HepG2 (cell line): Measurements from ENCODE around the gene HNRNPUL1. TPM values are rescaled to one million over a fixed set of nuclear protein-coding genes. Genes with fewer than 3 reads are reported as not detected.

ENCODE experiments used
- GZF1 ChIP-seq: sonication (generic); formaldehyde crosslinking; IDR thresholded peaks from 2 replicates; pipeline ENCODE4 v1.5.1; 2020; ENCODE audit warnings: mild to moderate bottlenecking, missing genetic modification reagents
- KLF11 ChIP-seq: IDR thresholded peaks from 2 replicates; pipeline ENCODE4 v1.6.1; 2016; ENCODE audit warnings: missing compliant biosample characterization
- MAF1 ChIP-seq: sonication (generic); formaldehyde crosslinking; IDR thresholded peaks from 2 replicates; pipeline ENCODE4 v1.5.0; 2020; ENCODE audit warnings: missing genetic modification reagents, borderline replicate concordance
- MAFG ChIP-seq: sonication (generic); formaldehyde crosslinking; IDR thresholded peaks from 2 replicates; pipeline ENCODE4 v1.5.1; 2020; ENCODE audit warnings: mild to moderate bottlenecking, missing genetic modification reagents
- MXD1 ChIP-seq: sonication (generic); formaldehyde crosslinking; IDR thresholded peaks from 2 replicates; pipeline ENCODE4 v1.4.0; 2020; ENCODE audit warnings: mild to moderate bottlenecking, missing genetic modification reagents
- PRDM10 ChIP-seq: sonication (generic); formaldehyde crosslinking; IDR thresholded peaks from 2 replicates; pipeline ENCODE4 v1.4.0; 2020; ENCODE audit warnings: low read depth, missing genetic modification reagents
- TRIM22 ChIP-seq: fragments of 450-650 bp; IDR thresholded peaks from 2 replicates; pipeline ENCODE4 v1.6.1; 2017
- ZBTB40 ChIP-seq, 2 experiments: fragments of 450-650 bp in 1 of 2; sonication (generic) in 1 of 2; formaldehyde crosslinking in 1 of 2; IDR thresholded peaks; 2 replicates each; pipeline versions ENCODE4 v1.6.1 to v1.8.0; 2016 to 2022; ENCODE audit warnings: antibody characterized with exemption in 1 of 2, mild to moderate bottlenecking in 1 of 2, missing genetic modification reagents in 1 of 2
- ZNF335 ChIP-seq: sonication (generic); formaldehyde crosslinking; IDR thresholded peaks from 2 replicates; pipeline ENCODE4 v1.4.0; 2020; ENCODE audit warnings: missing genetic modification reagents
- ZNF780A ChIP-seq: sonication (generic); formaldehyde crosslinking; IDR thresholded peaks from 2 replicates; pipeline ENCODE4 v1.8.0; 2022; ENCODE audit warnings: mild to moderate bottlenecking, missing genetic modification reagents, moderate library complexity
- polyA plus RNA-seq, 8 experiments: library from polyadenylated mRNA; depleted of rRNA in 3 of 8; stranded (reverse) in 7 of 8; unstranded in 1 of 8; fragments of >200 nt; fragmentation: Illumina TruSeq in 4 of 8; extraction: Trizol in 4 of 8; gene quantifications; 2 replicates each; pipeline versions ENCODE4 v1.2.1 to v1.2.3, GENCODE V29; 2011 to 2016; ENCODE audit warnings: low read depth in 4 of 8, missing spikeins in 1 of 8, mixed read lengths in 1 of 8; ENCODE audit not compliant: insufficient read depth in 1 of 8
- total RNA-seq, 5 experiments: library from RNA; depleted of rRNA; stranded (reverse); fragments of >200 nt; fragmentation: Illumina TruSeq; extraction: Trizol; gene quantifications; 2 replicates each; pipeline ENCODE4 v1.2.3, GENCODE V29; 2016; ENCODE audit warnings: low read depth in 1 of 5

The HNRNPUL1 gene
- total and polyA plus RNA-seq, 2 of the 13 experiments (the other 11 are each of a cell fraction or from before 2014, with no cell fraction given), result 30.9 to 81.7 TPM

GRCh38 chr19:41308450-41309179, 44.4 kb downstream of the HNRNPUL1 start (continued):
- TF ChIP-seq MAFG (CRISPR knock-in tag) (no peak), TRIM22 (no peak), KLF11 (no peak), ZBTB40 (IDR thresholded peaks at IDR 0.05) (no peak), ZBTB40 (CRISPR knock-in tag; IDR thresholded peaks at IDR 0.05) (0 out of 2 replicates have a peak, but pooled peaks have one; percentile 9), ZNF780A (CRISPR knock-in tag) (no peak), PRDM10 (CRISPR knock-in tag) (no peak), MXD1 (CRISPR knock-in tag) (no peak), MAF1 (CRISPR knock-in tag) (no peak), GZF1 (no peak), ZNF335 (CRISPR knock-in tag) (no peak)
